Endothelial cell of umbilical vein (primary cell): ENCODE measurements around the gene COTL1. TPM values are rescaled to one million over a fixed set of nuclear protein-coding genes. Genes with fewer than 3 reads are reported as not detected.

Experiments
- BruUV-seq: library from RNA; stranded (reverse); fragments of 400-500 nt; replicated peaks from 2 replicates; lab custom pipeline; 2021; lab: Mats Ljungman, UMichigan
- CTCF ChIA-PET: fragments of 300-600, 350-600 bp; sonication (Branson Sonifier 250); formaldehyde crosslinking; loops from one replicate; lab custom pipeline; 2021; ENCODE audit warnings: antibody characterized with exemption, inconsistent platforms; lab: Charles Lee
- POLR2A ChIA-PET: fragments of 300-600, 350-600 bp; sonication (Branson Sonifier 250); formaldehyde crosslinking; loops from one replicate; lab custom pipeline; 2021; ENCODE audit warnings: antibody characterized with exemption, inconsistent platforms; lab: Charles Lee
- DNase-seq: peaks from one replicate; pipeline ENCODE4 v3.0.0-alpha.2; 2011; ENCODE audit warnings: low read depth, low spot score
- FAIRE-seq: peaks from 2 replicates; lab custom pipeline; 2011; peaks lifted over from hg19 to GRCh38; lab: Jason Lieb, UNC
- H2AFZ ChIP-seq: 2 replicates; pipeline ENCODE4 v1.6.0; 2012; ENCODE audit warnings: low read depth, low read length, control low read depth, inconsistent platforms
- H3K27ac ChIP-seq: 2 replicates; pipeline ENCODE4 v1.5.1; 2011; ENCODE audit warnings: low read depth, mild to moderate bottlenecking, control low read depth, low read length, moderate library complexity; ENCODE audit not compliant: insufficient read depth
- H3K27me3 ChIP-seq, 2 experiments: 2 replicates each; pipeline versions ENCODE4 v1.6.0 to v1.6.1; 2011; ENCODE audit warnings: low read length in 2 of 2, mixed read lengths in 1 of 2; ENCODE audit not compliant: control insufficient read depth in 2 of 2, insufficient read depth in 2 of 2
- H3K36me3 ChIP-seq, 2 experiments: 2 replicates in 1 of 2; 3 replicates in 1 of 2; pipeline ENCODE4 v1.5.1; 2011; ENCODE audit warnings: low read length in 2 of 2, mild to moderate bottlenecking in 1 of 2, moderate library complexity in 1 of 2; ENCODE audit not compliant: control insufficient read depth in 2 of 2, insufficient read depth in 2 of 2; ENCODE audit errors: extremely low read depth in 1 of 2
- H3K4me1 ChIP-seq: 3 replicates; pipeline ENCODE4 v1.5.1; 2011; ENCODE audit warnings: mild to moderate bottlenecking, low read length; ENCODE audit not compliant: control insufficient read depth, insufficient read depth; ENCODE audit errors: extremely low read depth
- H3K4me2 ChIP-seq: 2 replicates; pipeline ENCODE4 v1.6.1; 2011; ENCODE audit warnings: low read length, control low read depth, mixed read lengths; ENCODE audit not compliant: insufficient read depth
- H3K4me3 ChIP-seq, 3 experiments: fragments of 200-600 bp in 1 of 3; sonication (generic), shearing (Covaris generic) in 1 of 3; replicated peaks in 1 of 3; 2 replicates each; pipeline ENCODE4 v1.5.1; 2011 to 2016; ENCODE audit warnings: control low read depth in 3 of 3, low read length in 3 of 3, mild to moderate bottlenecking in 2 of 3, inconsistent platforms in 1 of 3, low read depth in 1 of 3, moderate library complexity in 1 of 3; ENCODE audit not compliant: insufficient read depth in 1 of 3
- H3K79me2 ChIP-seq: 2 replicates; pipeline ENCODE4 v1.6.0; 2012; ENCODE audit warnings: low read length, inconsistent platforms; ENCODE audit not compliant: control insufficient read depth, insufficient read depth
- H3K9ac ChIP-seq: replicated peaks from 2 replicates; pipeline ENCODE3; 2011; ENCODE audit warnings: low read length, control low read depth; ENCODE audit not compliant: insufficient read depth; ENCODE audit errors: extremely low read depth
- H3K9me1 ChIP-seq: replicated peaks from 3 replicates; pipeline ENCODE4 v1.6.0; 2011; ENCODE audit warnings: mild to moderate bottlenecking, low read length; ENCODE audit not compliant: control insufficient read depth, insufficient read depth; ENCODE audit errors: extremely low read depth
- H3K9me3 ChIP-seq: replicated peaks from 2 replicates; pipeline ENCODE4 v1.5.1; 2012; ENCODE audit warnings: low read length, inconsistent platforms; ENCODE audit not compliant: control insufficient read depth, insufficient read depth
- H4K20me1 ChIP-seq: replicated peaks from 2 replicates; pipeline ENCODE3; 2011; ENCODE audit warnings: mild to moderate bottlenecking, low read length; ENCODE audit not compliant: control insufficient read depth, insufficient read depth; ENCODE audit errors: extremely low read depth
- CTCF ChIP-seq, 2 donors: IDR thresholded peaks; 1 replicate in 1 of 2; 2 replicates in 1 of 2; pipeline ENCODE4 v1.5.1; 2011; ENCODE audit warnings: low read length in 2 of 2, mild to moderate bottlenecking in 2 of 2, moderate library complexity in 2 of 2, control low read depth in 1 of 2, inconsistent platforms in 1 of 2, low read depth in 1 of 2; ENCODE audit not compliant: insufficient read depth in 1 of 2; ENCODE audit errors: extremely low read depth in 1 of 2
- EZH2 ChIP-seq: IDR thresholded peaks from 2 replicates; pipeline ENCODE4 v1.6.1; 2012; ENCODE audit warnings: borderline replicate concordance, low read depth, mild to moderate bottlenecking, moderate library complexity, low read length, inconsistent platforms; ENCODE audit not compliant: severe bottlenecking
- FOS ChIP-seq: IDR thresholded peaks from 2 replicates; pipeline ENCODE4 v1.6.1; 2011; ENCODE audit warnings: mild to moderate bottlenecking, low read length, moderate library complexity, borderline replicate concordance; ENCODE audit not compliant: insufficient read depth
- GATA2 ChIP-seq: IDR thresholded peaks from 2 replicates; pipeline ENCODE4 v1.7.0; 2011; ENCODE audit warnings: low read depth, mild to moderate bottlenecking, moderate library complexity, mixed read lengths, low read length; ENCODE audit not compliant: insufficient read length, insufficient read depth
- JUN ChIP-seq: IDR thresholded peaks from 2 replicates; pipeline ENCODE4 v1.6.1; 2011; ENCODE audit warnings: borderline replicate concordance, low read depth; ENCODE audit not compliant: insufficient read length, insufficient read depth
- MAX ChIP-seq: IDR thresholded peaks from 2 replicates; pipeline ENCODE4 v1.6.1; 2011; ENCODE audit not compliant: insufficient read depth, insufficient read length
- MYC ChIP-seq: IDR thresholded peaks from one replicate; pipeline ENCODE4 v1.6.1; 2011; ENCODE audit warnings: mild to moderate bottlenecking, low read depth, low read length
- POLR2A ChIP-seq: IDR thresholded peaks from 2 replicates; pipeline ENCODE4 v1.6.1; 2012; ENCODE audit warnings: low read depth, mild to moderate bottlenecking, control low read depth, low read length
- POLR2AphosphoS5 ChIP-seq: IDR thresholded peaks from 2 replicates; pipeline ENCODE4 v1.6.1; 2012; ENCODE audit warnings: low read depth, mild to moderate bottlenecking, control low read depth, low read length, moderate library complexity; ENCODE audit not compliant: insufficient read depth
- dilution Hi-C: fragments of 300-500 bp; cut with MboI; formaldehyde crosslinking; loops from one replicate; pipeline ENCODE4 v1.15.0; 2019; ENCODE audit warnings: low sequenced_read_pairs; ENCODE audit not compliant: extremely low pct_ligation_motif_present
- intact Hi-C: fragments of 100-400 bp; cut with micrococcal nuclease; formaldehyde crosslinking; loops from one replicate; pipeline ENCODE4 v1.10.0; 2022
- polyA plus RNA-seq, 4 experiments: library from polyadenylated mRNA; depleted of rRNA in 3 of 4; stranded (reverse) in 3 of 4; unstranded in 1 of 4; fragments of >200 nt; gene quantifications; 2 replicates each; pipeline versions ENCODE4 v1.2.1 to v1.2.3, GENCODE V29; 2011 to 2012; ENCODE audit warnings: missing spikeins in 1 of 4
- total RNA-seq: library from RNA; stranded (reverse); gene quantifications from 2 replicates; pipeline ENCODE4 v1.2.3, GENCODE V29; 2021

COTL1 gene
- total and polyA plus RNA-seq, 2 donors (not counting 3 experiments of a cell fraction or from before 2014, with no cell fraction given): 90.0 to 200 TPM

GRCh38 chr16:84629580-84629979 lies 11.7 kb upstream of the COTL1 start:
- Histone ChIP-seq H3K27me3 (peaks cover 0 to 4% of the 10 kb centered on the region in 2 experiments), H3K9me3 (no peaks in the 10 kb centered on the region), H3K27ac (no peak overlapping the region), H3K9ac (no peak overlapping the region), H2AFZ (no peak overlapping the region), H3K4me2 (no peak overlapping the region), H3K79me2 (no peaks in the 10 kb centered on the region), H3K9me1 (no peaks in the 10 kb centered on the region), H4K20me1 (no peaks in the 10 kb centered on the region), H3K4me1 (no peaks in the 10 kb centered on the region), H3K4me3 (no peak overlapping the region), H3K36me3 (no peaks in the 10 kb centered on the region)
- intact Hi-C loops: no loop called here
- dilution Hi-C loops: no loop called here
- TF ChIP-seq MYC (no peak), MAX (no peak), FOS (no peak), JUN (no peak), POLR2AphosphoS5 (no peak), GATA2 (no peak), EZH2 (no peak), POLR2A (no peak), CTCF (IDR thresholded peaks at IDR 0.05; ENCODE audit: extremely low read depth in 1 of 2, insufficient read depth in 1 of 2, low read depth in 1 of 2, low read length in 2 of 2) (no peak)
- ChIA-PET CTCF (interaction anchor here (0.7 to 3.9 kb wide), 6 partner anchors 12 to 341 kb away, joined by 3 to 24 read pairs (median 6); no protein-coding TSS in a partner anchor), POLR2A (no interaction called here)
- FAIRE-seq: no peak
- no TSS peak for BruUV-seq
- DNase-seq: no peak
